K562 (cell line): ENCODE results near the gene HYOU1. TPM values are rescaled to one million over a fixed set of nuclear protein-coding genes. Genes with fewer than 3 reads are reported as not detected.

Experiments
- FOXA3 ChIP-seq, 2 experiments: fragments of 450-650 bp in 1 of 2; sonication (generic) in 1 of 2; formaldehyde crosslinking; IDR thresholded peaks in 1 of 2; conservative IDR thresholded peaks in 1 of 2; 2 replicates each; pipeline versions ENCODE4 v1.4.0 to v1.8.0; 2020 to 2022; ENCODE audit warnings: mild to moderate bottlenecking in 2 of 2, missing genetic modification reagents in 1 of 2
- HDAC3 ChIP-seq: fragments of 450-650 bp; IDR thresholded peaks from 2 replicates; pipeline ENCODE4 v1.6.1; 2018; ENCODE audit warnings: borderline replicate concordance, mild to moderate bottlenecking, moderate library complexity; ENCODE audit not compliant: partially characterized antibody
- HNRNPLL ChIP-seq: fragments of 200-400 bp; formaldehyde crosslinking; IDR thresholded peaks from 2 replicates; pipeline ENCODE4 v1.6.1; 2017; ENCODE audit warnings: low read length, low read depth, mild to moderate bottlenecking; ENCODE audit not compliant: poor library complexity, severe bottlenecking
- MTA2 ChIP-seq: fragments of 450-650 bp; IDR thresholded peaks from 2 replicates; pipeline ENCODE4 v1.6.1; 2016; ENCODE audit warnings: low read depth
- SRSF7 ChIP-seq: fragments of 200-400 bp; formaldehyde crosslinking; optimal IDR thresholded peaks from 2 replicates; pipeline ENCODE3; 2017; ENCODE audit warnings: mild to moderate bottlenecking, low read depth, low read length
- TAF7 ChIP-seq: fragments of 450-650 bp; IDR thresholded peaks from 2 replicates; pipeline ENCODE4 v1.6.1; 2016; ENCODE audit warnings: missing genetic modification characterization, missing compliant biosample characterization
- XRCC4 ChIP-seq: IDR thresholded peaks from one replicate; pipeline ENCODE4 v1.6.1; 2011; ENCODE audit not compliant: insufficient read depth, insufficient read length; ENCODE audit errors: extremely low read depth
- ZNF134 ChIP-seq: fragments of 250-450 bp; sonication (Bioruptor Pico); conservative IDR thresholded peaks from 2 replicates; pipeline ENCODE4 v1.4.0; 2020
- ZNF384 ChIP-seq: IDR thresholded peaks from 2 replicates; pipeline ENCODE4 v1.6.1; 2012; ENCODE audit warnings: low read depth, low read length, improper control_type of control experiment
- ZNF507 ChIP-seq: conservative IDR thresholded peaks from 2 replicates; pipeline ENCODE4 v1.6.1; 2017; ENCODE audit warnings: missing genetic modification characterization, missing compliant biosample characterization
- polyA plus RNA-seq, 8 experiments: library from polyadenylated mRNA; depleted of rRNA in 4 of 8; stranded (reverse) in 5 of 8; unstranded in 3 of 8; fragments of >200 nt; fragmentation: Nextera tagmentation in 2 of 8; fragmentation: Illumina TruSeq in 1 of 8; extraction: Ambion mirVana in 2 of 8; extraction: Trizol in 1 of 8; gene quantifications; 2 replicates each; pipeline versions ENCODE4 v1.2.1 to v1.2.3, GENCODE V29; 2011 to 2014; ENCODE audit warnings: inconsistent platforms in 1 of 8, missing spikeins in 1 of 8
- total RNA-seq, 7 experiments: library from RNA; depleted of rRNA in 6 of 7; stranded (reverse); fragments of >200 nt in 6 of 7; fragmentation: Illumina TruSeq in 2 of 7; extraction: Trizol in 2 of 7; gene quantifications; 2 replicates each; pipeline versions ENCODE4 v1.2.1 to v1.2.3, GENCODE V29; 2011 to 2021; ENCODE audit warnings: low replicate concordance in 1 of 7
- TF ChIP-seq, protein P1 (sequence below), 2 experiments: fragments of 450-650 bp in 1 of 2; sonication (generic) in 1 of 2; formaldehyde crosslinking in 1 of 2; IDR thresholded peaks; 2 replicates each; pipeline versions ENCODE4 v1.7.1 to v1.9.0; 2016 to 2022; ENCODE audit warnings: inconsistent platforms in 1 of 2, mild to moderate bottlenecking in 1 of 2, missing genetic modification reagents in 1 of 2
- TF ChIP-seq, protein P2 (sequence below), 2 experiments: IDR thresholded peaks in 1 of 2; conservative IDR thresholded peaks in 1 of 2; 2 replicates each; pipeline ENCODE4 v1.6.1; 2016; ENCODE audit warnings: low read depth in 2 of 2, mild to moderate bottlenecking in 1 of 2, missing compliant biosample characterization in 1 of 2, missing genetic modification characterization in 1 of 2, moderate library complexity in 1 of 2

The HYOU1 gene
- total and polyA plus RNA-seq, 9 of the 15 experiments (the other 6 are each of a cell fraction or from before 2014, with no cell fraction given) = 19.5 to 197 (median 128) TPM

DNA sequence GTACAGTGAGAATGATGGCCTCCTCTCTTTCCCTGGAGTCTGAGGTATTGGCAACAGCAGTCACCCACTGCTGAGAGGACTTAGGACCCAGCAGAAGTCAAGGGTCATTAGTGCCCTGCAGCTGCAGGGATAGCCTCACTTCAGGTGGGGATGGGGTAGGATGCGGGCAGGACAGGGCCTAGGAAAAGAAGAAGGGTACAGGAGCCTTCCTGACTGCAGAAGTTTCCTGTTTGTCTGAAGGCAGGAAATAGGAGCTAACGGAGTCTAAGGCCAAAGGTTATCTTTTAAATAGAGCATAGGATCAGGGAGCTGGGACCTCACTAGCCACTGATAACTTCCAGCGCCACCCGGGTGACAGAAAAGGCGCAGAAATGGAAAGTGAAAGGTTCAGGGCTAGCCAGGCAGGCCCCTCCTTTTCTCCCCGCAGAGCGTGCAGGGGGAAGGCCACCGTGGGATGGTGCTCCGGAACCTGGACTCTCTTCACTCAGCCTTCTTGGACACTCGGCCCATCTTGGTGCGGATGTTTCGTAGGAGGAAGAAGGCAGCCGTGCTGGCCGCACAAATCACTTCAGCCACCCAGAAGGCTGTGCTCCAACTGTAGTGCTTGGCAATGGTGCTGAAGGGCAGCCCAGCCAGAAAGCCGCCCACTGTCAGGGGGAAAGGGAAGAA lies 32.4 kb downstream of the HYOU1 start (continued):
- TF ChIP-seq, protein P1, sequence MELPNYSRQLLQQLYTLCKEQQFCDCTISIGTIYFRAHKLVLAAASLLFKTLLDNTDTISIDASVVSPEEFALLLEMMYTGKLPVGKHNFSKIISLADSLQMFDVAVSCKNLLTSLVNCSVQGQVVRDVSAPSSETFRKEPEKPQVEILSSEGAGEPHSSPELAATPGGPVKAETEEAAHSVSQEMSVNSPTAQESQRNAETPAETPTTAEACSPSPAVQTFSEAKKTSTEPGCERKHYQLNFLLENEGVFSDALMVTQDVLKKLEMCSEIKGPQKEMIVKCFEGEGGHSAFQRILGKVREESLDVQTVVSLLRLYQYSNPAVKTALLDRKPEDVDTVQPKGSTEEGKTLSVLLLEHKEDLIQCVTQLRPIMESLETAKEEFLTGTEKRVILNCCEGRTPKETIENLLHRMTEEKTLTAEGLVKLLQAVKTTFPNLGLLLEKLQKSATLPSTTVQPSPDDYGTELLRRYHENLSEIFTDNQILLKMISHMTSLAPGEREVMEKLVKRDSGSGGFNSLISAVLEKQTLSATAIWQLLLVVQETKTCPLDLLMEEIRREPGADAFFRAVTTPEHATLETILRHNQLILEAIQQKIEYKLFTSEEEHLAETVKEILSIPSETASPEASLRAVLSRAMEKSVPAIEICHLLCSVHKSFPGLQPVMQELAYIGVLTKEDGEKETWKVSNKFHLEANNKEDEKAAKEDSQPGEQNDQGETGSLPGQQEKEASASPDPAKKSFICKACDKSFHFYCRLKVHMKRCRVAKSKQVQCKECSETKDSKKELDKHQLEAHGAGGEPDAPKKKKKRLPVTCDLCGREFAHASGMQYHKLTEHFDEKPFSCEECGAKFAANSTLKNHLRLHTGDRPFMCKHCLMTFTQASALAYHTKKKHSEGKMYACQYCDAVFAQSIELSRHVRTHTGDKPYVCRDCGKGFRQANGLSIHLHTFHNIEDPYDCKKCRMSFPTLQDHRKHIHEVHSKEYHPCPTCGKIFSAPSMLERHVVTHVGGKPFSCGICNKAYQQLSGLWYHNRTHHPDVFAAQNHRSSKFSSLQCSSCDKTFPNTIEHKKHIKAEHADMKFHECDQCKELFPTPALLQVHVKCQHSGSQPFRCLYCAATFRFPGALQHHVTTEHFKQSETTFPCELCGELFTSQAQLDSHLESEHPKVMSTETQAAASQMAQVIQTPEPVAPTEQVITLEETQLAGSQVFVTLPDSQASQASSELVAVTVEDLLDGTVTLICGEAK (IDR thresholded peaks at IDR 0.05) = no peak
- TF ChIP-seq, protein P1 (CRISPR knock-in tag; IDR thresholded peaks at IDR 0.05) = no peak
- TF ChIP-seq XRCC4 = no peak
- TF ChIP-seq HDAC3 = no peak
- no peak for TF ChIP-seq SRSF7
- no peak for TF ChIP-seq MTA2
- no peak for TF ChIP-seq ZNF507 (tag)
- TF ChIP-seq ZNF384 = no peak
- TF ChIP-seq FOXA3 (CRISPR knock-in tag; conservative IDR thresholded peaks at IDR 0.05 in 1 of 2, IDR thresholded peaks at IDR 0.05 in 1 of 2) = no peak
- TF ChIP-seq HNRNPLL = no peak
- TF ChIP-seq ZNF134 (CRISPR knock-in tag) = no peak
- TF ChIP-seq, protein P2, sequence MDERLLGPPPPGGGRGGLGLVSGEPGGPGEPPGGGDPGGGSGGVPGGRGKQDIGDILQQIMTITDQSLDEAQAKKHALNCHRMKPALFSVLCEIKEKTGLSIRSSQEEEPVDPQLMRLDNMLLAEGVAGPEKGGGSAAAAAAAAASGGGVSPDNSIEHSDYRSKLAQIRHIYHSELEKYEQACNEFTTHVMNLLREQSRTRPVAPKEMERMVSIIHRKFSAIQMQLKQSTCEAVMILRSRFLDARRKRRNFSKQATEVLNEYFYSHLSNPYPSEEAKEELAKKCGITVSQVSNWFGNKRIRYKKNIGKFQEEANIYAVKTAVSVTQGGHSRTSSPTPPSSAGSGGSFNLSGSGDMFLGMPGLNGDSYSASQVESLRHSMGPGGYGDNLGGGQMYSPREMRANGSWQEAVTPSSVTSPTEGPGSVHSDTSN (CRISPR knock-in tag; IDR thresholded peaks at IDR 0.05; ENCODE audit: low read depth) = no peak
- TF ChIP-seq, protein P2 (tag; conservative IDR thresholded peaks at IDR 0.05; ENCODE audit: low read depth) = no peak
- no peak for TF ChIP-seq TAF7 (tag)
